GM06990 (cell line): ENCODE results near the gene IRF2BPL.

Source experiments
- DNase-seq: peaks from one replicate; pipeline ENCODE4 v3.0.0-alpha.2; 2011; ENCODE audit not compliant: insufficient read length; ENCODE audit errors: extremely low read depth
- H3K27me3 ChIP-seq: replicated peaks from 2 replicates; pipeline ENCODE4 v1.6.0; 2011; ENCODE audit warnings: low read length; ENCODE audit not compliant: control insufficient read depth, insufficient read depth
- H3K36me3 ChIP-seq: 2 replicates; pipeline ENCODE4 v1.5.1; 2011; ENCODE audit warnings: low read length; ENCODE audit not compliant: control insufficient read depth, insufficient read depth
- H3K4me3 ChIP-seq: replicated peaks from 2 replicates; pipeline ENCODE4 v1.5.1; 2011; ENCODE audit warnings: low read depth, mild to moderate bottlenecking, control low read depth, low read length
- TF ChIP-seq, protein P1 (sequence below): IDR thresholded peaks from 2 replicates; pipeline ENCODE4 v1.5.1; 2011; ENCODE audit warnings: low read length, control low read depth, mild to moderate bottlenecking, inconsistent platforms; ENCODE audit not compliant: insufficient read depth, poor library complexity, severe bottlenecking

The IRF2BPL gene

GRCh38 chr14:77007183-77007974 is 21.1 kb downstream of the IRF2BPL start:
- DNase-seq: no peak
- no peaks in the 10 kb centered on the region for H3K27me3 ChIP-seq
- H3K4me3 ChIP-seq: no peak overlapping the region
- TF ChIP-seq, protein P1, sequence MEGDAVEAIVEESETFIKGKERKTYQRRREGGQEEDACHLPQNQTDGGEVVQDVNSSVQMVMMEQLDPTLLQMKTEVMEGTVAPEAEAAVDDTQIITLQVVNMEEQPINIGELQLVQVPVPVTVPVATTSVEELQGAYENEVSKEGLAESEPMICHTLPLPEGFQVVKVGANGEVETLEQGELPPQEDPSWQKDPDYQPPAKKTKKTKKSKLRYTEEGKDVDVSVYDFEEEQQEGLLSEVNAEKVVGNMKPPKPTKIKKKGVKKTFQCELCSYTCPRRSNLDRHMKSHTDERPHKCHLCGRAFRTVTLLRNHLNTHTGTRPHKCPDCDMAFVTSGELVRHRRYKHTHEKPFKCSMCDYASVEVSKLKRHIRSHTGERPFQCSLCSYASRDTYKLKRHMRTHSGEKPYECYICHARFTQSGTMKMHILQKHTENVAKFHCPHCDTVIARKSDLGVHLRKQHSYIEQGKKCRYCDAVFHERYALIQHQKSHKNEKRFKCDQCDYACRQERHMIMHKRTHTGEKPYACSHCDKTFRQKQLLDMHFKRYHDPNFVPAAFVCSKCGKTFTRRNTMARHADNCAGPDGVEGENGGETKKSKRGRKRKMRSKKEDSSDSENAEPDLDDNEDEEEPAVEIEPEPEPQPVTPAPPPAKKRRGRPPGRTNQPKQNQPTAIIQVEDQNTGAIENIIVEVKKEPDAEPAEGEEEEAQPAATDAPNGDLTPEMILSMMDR: no peak
- H3K36me3 ChIP-seq: no peaks in the 10 kb centered on the region

DNA sequence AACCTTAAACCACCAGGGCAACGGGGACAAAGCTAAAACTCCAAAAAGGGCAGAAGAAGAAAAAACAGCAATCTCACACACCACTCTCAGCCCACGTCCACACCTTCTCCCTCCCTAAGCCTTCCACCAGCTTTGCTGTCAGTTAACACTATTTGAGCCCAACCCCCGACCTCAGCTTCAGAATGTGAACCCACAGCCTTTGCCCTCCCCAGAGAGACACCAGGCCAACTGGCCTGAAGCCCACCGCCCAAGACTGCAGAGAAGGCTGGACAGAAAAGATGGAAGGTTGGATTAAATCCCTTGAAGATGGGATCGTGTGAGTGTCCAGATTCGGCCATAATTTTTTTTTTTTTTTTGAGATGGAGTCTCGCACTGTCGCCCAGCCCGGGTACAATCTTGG is 22.4 kb downstream of the IRF2BPL start:
- Histone ChIP-seq H3K36me3 (no peaks in the 10 kb centered on the region), H3K27me3 (no peaks in the 10 kb centered on the region), H3K4me3 (no peak overlapping the region)
- no peak for DNase-seq
- TF ChIP-seq, protein P1: no peak

GRCh38 chr14:77005559-77005958 is 22.9 kb downstream of the IRF2BPL start:
- Histone ChIP-seq H3K36me3 (no peaks in the 10 kb centered on the region), H3K4me3 (no peak overlapping the region), H3K27me3 (no peaks in the 10 kb centered on the region)
- no peak for DNase-seq
- TF ChIP-seq, protein P1: no peak

GRCh38 chr14:77004711-77005460 is 23.6 kb downstream of the IRF2BPL start:
- no peak overlapping the region for H3K4me3 ChIP-seq
- TF ChIP-seq, protein P1: no peak
- no peaks in the 10 kb centered on the region for H3K27me3 ChIP-seq
- H3K36me3 ChIP-seq: no peaks in the 10 kb centered on the region
- no peak for DNase-seq

DNA sequence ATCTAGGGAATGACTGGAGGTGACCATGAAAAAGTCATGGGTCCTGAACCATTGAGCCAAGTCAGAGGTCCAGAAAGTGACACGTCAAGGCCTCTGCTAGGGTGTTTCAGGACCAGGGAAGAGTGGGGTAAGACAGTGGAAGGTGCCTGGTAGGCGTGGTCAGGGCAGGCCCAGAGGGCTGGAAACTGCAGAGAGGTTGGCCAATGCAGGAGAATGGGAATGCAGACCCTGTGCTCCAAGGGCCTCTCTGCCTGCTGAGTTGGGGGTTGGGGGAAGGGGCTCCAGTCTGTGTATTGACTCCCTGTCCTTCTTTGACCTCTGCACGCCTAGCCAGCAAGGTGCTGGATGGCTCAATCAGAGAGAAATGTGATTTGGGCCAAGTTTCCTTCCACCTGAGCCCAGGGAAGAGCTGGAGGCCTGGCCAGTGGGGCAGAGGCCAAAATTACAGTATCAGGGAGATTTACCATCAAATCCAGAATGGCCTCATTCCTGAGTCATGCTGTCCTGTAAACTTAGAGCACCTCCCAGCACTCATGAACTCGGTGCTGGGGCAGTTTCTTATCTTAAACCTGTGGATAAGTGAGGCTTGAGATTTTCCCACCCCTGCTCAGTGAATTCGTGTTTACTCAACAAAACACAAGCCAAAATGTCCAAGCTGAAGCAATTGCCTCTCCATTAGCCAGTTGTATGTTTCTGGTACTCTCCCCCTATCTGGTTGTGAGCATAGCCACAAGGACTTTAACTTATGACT is 24.4 kb downstream of the IRF2BPL start:
- no peak overlapping the region for H3K4me3 ChIP-seq
- no peak for DNase-seq

More for the DNA sequence above, 24.4 kb downstream of the IRF2BPL start:
- TF ChIP-seq, protein P1: no peak
- H3K36me3 ChIP-seq: no peaks in the 10 kb centered on the region
- H3K27me3 ChIP-seq: no peaks in the 10 kb centered on the region
